ENCODE results near the gene CNTNAP2. TPM values are rescaled to one million over a fixed set of nuclear protein-coding genes. Genes with fewer than 3 reads are reported as not detected.

The CNTNAP2 gene
- total and polyA plus RNA-seq, 3 donors from 2014 or later, result 4.3 to 6.1 (median 4.4) TPM

GRCh38 chr7:147296201-147296600 is 1179.6 kb downstream of the CNTNAP2 start:
- TF ChIP-seq POLR2A (IDR thresholded peaks at IDR 0.05) (no peak), CTCF (IDR thresholded peaks at IDR 0.05) (no peak)
- DNase-seq, result no peak
- intact Hi-C loops (cut with DNase I; ENCODE audit: low total_unique reads), result no loop called here

GRCh38 chr7:147296986-147297385 is 1180.4 kb downstream of the CNTNAP2 start:
- H3K27me3 ChIP-seq, result no peaks in the 10 kb centered on the region
- no peak overlapping the region for H3K27ac ChIP-seq
- H3K4me1 ChIP-seq, result no peaks in the 10 kb centered on the region
- no peaks in the 10 kb centered on the region for H3K36me3 ChIP-seq (ENCODE audit: low read depth, missing control alignments)
- 65 to 71% methylated on average over 1 of the region's 1 CpG for WGBS, 2 donors
- no peak for TF ChIP-seq CTCF (IDR thresholded peaks at IDR 0.05)
- TF ChIP-seq POLR2A (IDR thresholded peaks at IDR 0.05), result no peak
- no peaks in the 10 kb centered on the region for H3K9me3 ChIP-seq
- no peak overlapping the region for H3K4me3 ChIP-seq
- no peak for DNase-seq
- intact Hi-C loops (cut with DNase I; ENCODE audit: low total_unique reads), result no loop called here

More at GRCh38 chr7:147296201-147296600, 1179.6 kb downstream of the CNTNAP2 start:
- no peak overlapping the region for H3K27ac ChIP-seq
- H3K4me3 ChIP-seq, result no peak overlapping the region
- no peaks in the 10 kb centered on the region for H3K36me3 ChIP-seq (ENCODE audit: low read depth, missing control alignments)
- H3K9me3 ChIP-seq, result no peaks in the 10 kb centered on the region
- no peaks in the 10 kb centered on the region for H3K27me3 ChIP-seq
- no peaks in the 10 kb centered on the region for H3K4me1 ChIP-seq

GRCh38 chr7:147298611-147299043 is 1182.0 kb downstream of the CNTNAP2 start:
- no peaks in the 10 kb centered on the region for H3K9me3 ChIP-seq
- WGBS, 2 donors, result 32 to 37% methylated on average over 1 of the region's 1 CpG
- no peaks in the 10 kb centered on the region for H3K27me3 ChIP-seq
- intact Hi-C loops (cut with DNase I; ENCODE audit: low total_unique reads), result no loop called here
- H3K4me1 ChIP-seq, result no peaks in the 10 kb centered on the region
- H3K36me3 ChIP-seq (ENCODE audit: low read depth, missing control alignments), result no peaks in the 10 kb centered on the region
- DNase-seq, result no peak
- H3K4me3 ChIP-seq, result no peak overlapping the region
- H3K27ac ChIP-seq, result no peak overlapping the region
- no peak for TF ChIP-seq POLR2A (IDR thresholded peaks at IDR 0.05)
- no peak for TF ChIP-seq CTCF (IDR thresholded peaks at IDR 0.05)

GRCh38 chr7:147300293-147300692 is 1183.7 kb downstream of the CNTNAP2 start:
- WGBS, 2 donors, result 86 to 91% methylated on average over 1 of the region's 1 CpG
- intact Hi-C loops (cut with DNase I; ENCODE audit: low total_unique reads), result no loop called here
- Histone ChIP-seq H3K36me3 (ENCODE audit: low read depth, missing control alignments) (no peaks in the 10 kb centered on the region), H3K27ac (no peak overlapping the region), H3K4me3 (no peak overlapping the region), H3K9me3 (no peaks in the 10 kb centered on the region), H3K4me1 (no peaks in the 10 kb centered on the region), H3K27me3 (no peaks in the 10 kb centered on the region)
- no peak for TF ChIP-seq CTCF (IDR thresholded peaks at IDR 0.05)
- no peak for TF ChIP-seq POLR2A (IDR thresholded peaks at IDR 0.05)
- no peak for DNase-seq

- H3K4me3 ChIP-seq, result no peak overlapping the region
- intact Hi-C loops (cut with DNase I; ENCODE audit: low total_unique reads), result no loop called here
Measured at GRCh38 chr7:147304376-147304775, 1187.8 kb downstream of the CNTNAP2 start.

More at GRCh38 chr7:147304376-147304775, 1187.8 kb downstream of the CNTNAP2 start:
- H3K27me3 ChIP-seq, result no peaks in the 10 kb centered on the region
- H3K4me1 ChIP-seq, result no peaks in the 10 kb centered on the region
- DNase-seq, result no peak
- no peak overlapping the region for H3K27ac ChIP-seq
- TF ChIP-seq POLR2A (IDR thresholded peaks at IDR 0.05) (no peak), CTCF (IDR thresholded peaks at IDR 0.05) (no peak)
- H3K9me3 ChIP-seq, result no peaks in the 10 kb centered on the region
- H3K36me3 ChIP-seq (ENCODE audit: low read depth, missing control alignments), result no peaks in the 10 kb centered on the region
- 97 to 99% methylated on average over 2 of the region's 2 CpGs for WGBS, 2 donors

All from testis (tissue), 3 donors.